HEK293 (cell line): Measurements from ENCODE around the gene ADAM23.

ENCODE experiments used
- CTCF ChIA-PET: fragments of 350-600 bp; formaldehyde crosslinking; extraction: SDS; loops from one replicate; lab custom pipeline; 2021; ENCODE audit warnings: antibody characterized with exemption; lab: Yijun Ruan, JAX
- POLR2A ChIA-PET: fragments of 300-600 bp; formaldehyde crosslinking; extraction: SDS; loops from one replicate; lab custom pipeline; 2020; ENCODE audit warnings: antibody characterized with exemption, inconsistent platforms; lab: Yijun Ruan, JAX
- H3K27ac ChIP-seq: fragments of 200-500 bp; sonication (Bioruptor generic); 2 replicates; pipeline ENCODE4 v1.5.1; 2014; ENCODE audit warnings: low read depth, low read length, control low read depth, inconsistent platforms; ENCODE audit errors: extremely low read depth
- H3K36me3 ChIP-seq, 2 experiments: fragments of 200-500 bp in 1 of 2; sonication (Bioruptor generic) in 1 of 2; 1 replicate in 1 of 2; 2 replicates in 1 of 2; pipeline ENCODE4 v1.5.1; 2014 to 2017; ENCODE audit warnings: inconsistent platforms in 2 of 2, low read length in 2 of 2; ENCODE audit not compliant: control insufficient read depth in 2 of 2, insufficient read depth in 1 of 2
- H3K4me1 ChIP-seq: fragments of 200-500 bp; sonication (Bioruptor generic); 2 replicates; pipeline ENCODE4 v1.5.1; 2014; ENCODE audit warnings: mild to moderate bottlenecking, low read length, inconsistent platforms; ENCODE audit not compliant: control insufficient read depth, insufficient read depth
- H3K4me3 ChIP-seq: 2 replicates; pipeline ENCODE4 v1.5.1; 2011; ENCODE audit warnings: low read depth, mild to moderate bottlenecking, control low read depth, low read length, moderate library complexity
- H3K9me3 ChIP-seq: fragments of 200-500 bp; sonication (Bioruptor generic); 2 replicates; pipeline ENCODE4 v1.5.1; 2014; ENCODE audit warnings: low read depth, low read length, inconsistent platforms; ENCODE audit not compliant: control insufficient read depth, insufficient read depth
- ATF2 ChIP-seq: fragments of 450-650 bp; formaldehyde crosslinking; IDR thresholded peaks from 2 replicates; pipeline ENCODE4 v1.5.1; 2016; ENCODE audit warnings: missing biosample characterization, missing genetic modification characterization, low read depth
- PRDM10 ChIP-seq: fragments of 450-650 bp; formaldehyde crosslinking; IDR thresholded peaks from 2 replicates; pipeline ENCODE4 v1.5.1; 2016; ENCODE audit warnings: missing biosample characterization, missing genetic modification characterization
- PRDM6 ChIP-seq: fragments of 450-650 bp; formaldehyde crosslinking; IDR thresholded peaks from 2 replicates; pipeline ENCODE4 v1.5.1; 2017; ENCODE audit warnings: missing biosample characterization, missing genetic modification characterization
- REPIN1 ChIP-seq: fragments of 450-650 bp; formaldehyde crosslinking; IDR thresholded peaks from 2 replicates; pipeline ENCODE4 v1.5.1; 2017; ENCODE audit warnings: missing biosample characterization, missing genetic modification characterization, low read depth
- ZFP69B ChIP-seq: fragments of 450-650 bp; formaldehyde crosslinking; IDR thresholded peaks from 2 replicates; pipeline ENCODE4 v1.5.1; 2016; ENCODE audit warnings: missing biosample characterization, missing genetic modification characterization
- ZNF114 ChIP-seq: fragments of 450-650 bp; formaldehyde crosslinking; IDR thresholded peaks from 2 replicates; pipeline ENCODE4 v1.5.0; 2017; ENCODE audit warnings: missing biosample characterization, missing genetic modification characterization
- ZNF184 ChIP-seq: fragments of 450-650 bp; IDR thresholded peaks from 2 replicates; pipeline ENCODE4 v1.5.1; 2018; ENCODE audit warnings: missing biosample characterization, mild to moderate bottlenecking, missing genetic modification characterization
- ZNF280D ChIP-seq: fragments of 450-650 bp; formaldehyde crosslinking; IDR thresholded peaks from 2 replicates; pipeline ENCODE4 v1.5.1; 2016; ENCODE audit warnings: missing biosample characterization, missing genetic modification characterization
- ZNF37A ChIP-seq: fragments of 450-650 bp; IDR thresholded peaks from 2 replicates; pipeline ENCODE4 v1.5.1; 2018; ENCODE audit warnings: missing biosample characterization, missing genetic modification characterization
- ZNF558 ChIP-seq: fragments of 450-650 bp; formaldehyde crosslinking; IDR thresholded peaks from 2 replicates; pipeline ENCODE4 v1.5.1; 2016; ENCODE audit warnings: missing biosample characterization, missing genetic modification characterization
- ZNF560 ChIP-seq: fragments of 450-650 bp; formaldehyde crosslinking; IDR thresholded peaks from 2 replicates; pipeline ENCODE4 v1.5.1; 2017; ENCODE audit warnings: missing biosample characterization, missing genetic modification characterization, borderline replicate concordance
- ZNF621 ChIP-seq: fragments of 450-650 bp; formaldehyde crosslinking; IDR thresholded peaks from 2 replicates; pipeline ENCODE4 v1.5.1; 2017; ENCODE audit warnings: missing biosample characterization, missing genetic modification characterization
- ZNF623 ChIP-seq: fragments of 450-650 bp; formaldehyde crosslinking; IDR thresholded peaks from 2 replicates; pipeline ENCODE4 v1.5.1; 2016; ENCODE audit warnings: missing biosample characterization, missing genetic modification characterization
- ZNF626 ChIP-seq: fragments of 450-650 bp; sonication (Bioruptor Pico); formaldehyde crosslinking; IDR thresholded peaks from 2 replicates; pipeline ENCODE4 v1.5.1; 2018; ENCODE audit warnings: missing biosample characterization, missing genetic modification characterization, inconsistent platforms
- ZNF660 ChIP-seq: fragments of 450-650 bp; IDR thresholded peaks from 2 replicates; pipeline ENCODE4 v1.5.1; 2018; ENCODE audit warnings: missing biosample characterization, mild to moderate bottlenecking, missing genetic modification characterization
- TF ChIP-seq, protein P1 (sequence below): fragments of 450-650 bp; formaldehyde crosslinking; IDR thresholded peaks from 2 replicates; pipeline ENCODE4 v1.5.1; 2017; ENCODE audit warnings: missing biosample characterization, missing genetic modification characterization
- TF ChIP-seq, protein P2 (sequence below): fragments of 450-650 bp; formaldehyde crosslinking; IDR thresholded peaks from 2 replicates; pipeline ENCODE4 v1.5.1; 2016; ENCODE audit warnings: missing biosample characterization, missing genetic modification characterization

ADAM23 gene

DNA sequence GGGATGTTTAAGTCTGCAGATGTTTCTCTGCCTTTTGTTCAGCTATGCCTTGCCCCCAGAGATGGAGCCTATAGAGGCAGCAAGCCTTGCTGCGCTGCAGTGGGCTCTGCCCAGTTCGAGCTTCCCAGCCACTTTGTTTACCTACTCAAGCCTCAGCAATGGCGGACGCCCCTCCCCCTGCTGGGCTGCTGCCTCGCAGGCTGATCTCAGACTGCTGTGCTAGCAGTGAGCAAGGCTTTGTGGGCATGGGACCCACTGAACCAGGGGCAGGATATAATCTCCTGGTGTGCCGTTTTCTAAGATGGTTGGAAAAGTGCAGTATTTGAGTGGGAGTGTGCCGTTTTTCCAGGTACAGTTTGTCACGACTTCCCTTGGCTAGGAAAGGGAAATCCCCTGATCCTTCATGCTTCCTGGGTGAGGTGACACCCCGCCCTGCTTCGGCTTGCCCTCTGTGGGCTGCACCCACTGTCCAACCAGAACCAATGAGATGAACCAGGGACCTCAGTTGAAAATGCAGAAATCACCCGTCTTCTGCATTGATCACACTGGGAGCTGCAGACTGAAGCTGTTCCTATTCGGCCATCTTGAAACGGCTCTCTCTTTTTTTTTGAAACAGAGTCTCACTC, 27.6 kb upstream of the ADAM23 start:
- CTCF ChIA-PET: interaction anchor here (0.6 kb wide), 1 partner anchor 318 kb away, joined by 3 read pairs; no protein-coding TSS in a partner anchor
- TF ChIP-seq ZNF560 (tag by site-specific recombination): no peak
- no peak for TF ChIP-seq PRDM6
- no peak for TF ChIP-seq ZNF623 (tag by site-specific recombination)
- no peak for TF ChIP-seq ZNF37A (tag by site-specific recombination)
- no peak for TF ChIP-seq ATF2 (tag by site-specific recombination)
- TF ChIP-seq, protein P1, sequence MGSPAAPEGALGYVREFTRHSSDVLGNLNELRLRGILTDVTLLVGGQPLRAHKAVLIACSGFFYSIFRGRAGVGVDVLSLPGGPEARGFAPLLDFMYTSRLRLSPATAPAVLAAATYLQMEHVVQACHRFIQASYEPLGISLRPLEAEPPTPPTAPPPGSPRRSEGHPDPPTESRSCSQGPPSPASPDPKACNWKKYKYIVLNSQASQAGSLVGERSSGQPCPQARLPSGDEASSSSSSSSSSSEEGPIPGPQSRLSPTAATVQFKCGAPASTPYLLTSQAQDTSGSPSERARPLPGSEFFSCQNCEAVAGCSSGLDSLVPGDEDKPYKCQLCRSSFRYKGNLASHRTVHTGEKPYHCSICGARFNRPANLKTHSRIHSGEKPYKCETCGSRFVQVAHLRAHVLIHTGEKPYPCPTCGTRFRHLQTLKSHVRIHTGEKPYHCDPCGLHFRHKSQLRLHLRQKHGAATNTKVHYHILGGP: no peak
- TF ChIP-seq ZNF558 (tag by site-specific recombination): no peak
- TF ChIP-seq ZNF114 (tag by site-specific recombination): no peak
- no peaks in the 10 kb centered on the region for H3K9me3 ChIP-seq
- no peaks in the 10 kb centered on the region for H3K4me1 ChIP-seq
- POLR2A ChIA-PET: no interaction called here
- H3K36me3 ChIP-seq: no peaks in the 10 kb centered on the region
- H3K27ac ChIP-seq: no peak overlapping the region
- H3K4me3 ChIP-seq: no peak overlapping the region

DNA sequence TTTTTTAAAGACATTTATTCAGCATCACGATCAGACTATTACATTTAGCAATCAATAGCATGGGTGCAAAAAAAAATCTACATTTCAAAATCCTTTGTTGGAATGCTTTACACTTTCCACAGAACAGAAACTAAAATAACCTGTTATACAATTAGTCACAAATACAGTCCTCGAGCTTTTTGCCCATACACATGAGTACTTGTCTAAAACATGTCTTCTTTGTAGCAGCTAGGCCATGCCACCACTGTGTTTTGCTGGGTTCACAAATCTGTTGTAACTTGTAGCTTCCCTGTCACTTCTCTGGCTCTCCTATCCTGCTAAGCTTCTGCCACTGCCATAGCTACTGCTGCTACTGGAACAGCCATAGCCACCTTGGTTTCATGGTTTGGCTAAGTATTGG, 24.4 kb upstream of the ADAM23 start:
- Histone ChIP-seq H3K9me3 (no peaks in the 10 kb centered on the region), H3K4me3 (no peak overlapping the region), H3K27ac (no peak overlapping the region), H3K4me1 (peaks cover 4% of the 10 kb centered on the region), H3K36me3 (no peaks in the 10 kb centered on the region)
- POLR2A ChIA-PET: no interaction called here
- no peak for TF ChIP-seq ZNF660 (tag by site-specific recombination)
- TF ChIP-seq, protein P2, sequence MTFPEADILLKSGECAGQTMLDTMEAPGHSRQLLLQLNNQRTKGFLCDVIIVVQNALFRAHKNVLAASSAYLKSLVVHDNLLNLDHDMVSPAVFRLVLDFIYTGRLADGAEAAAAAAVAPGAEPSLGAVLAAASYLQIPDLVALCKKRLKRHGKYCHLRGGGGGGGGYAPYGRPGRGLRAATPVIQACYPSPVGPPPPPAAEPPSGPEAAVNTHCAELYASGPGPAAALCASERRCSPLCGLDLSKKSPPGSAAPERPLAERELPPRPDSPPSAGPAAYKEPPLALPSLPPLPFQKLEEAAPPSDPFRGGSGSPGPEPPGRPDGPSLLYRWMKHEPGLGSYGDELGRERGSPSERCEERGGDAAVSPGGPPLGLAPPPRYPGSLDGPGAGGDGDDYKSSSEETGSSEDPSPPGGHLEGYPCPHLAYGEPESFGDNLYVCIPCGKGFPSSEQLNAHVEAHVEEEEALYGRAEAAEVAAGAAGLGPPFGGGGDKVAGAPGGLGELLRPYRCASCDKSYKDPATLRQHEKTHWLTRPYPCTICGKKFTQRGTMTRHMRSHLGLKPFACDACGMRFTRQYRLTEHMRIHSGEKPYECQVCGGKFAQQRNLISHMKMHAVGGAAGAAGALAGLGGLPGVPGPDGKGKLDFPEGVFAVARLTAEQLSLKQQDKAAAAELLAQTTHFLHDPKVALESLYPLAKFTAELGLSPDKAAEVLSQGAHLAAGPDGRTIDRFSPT: no peak
- TF ChIP-seq PRDM10 (tag by site-specific recombination): no peak
- no peak for TF ChIP-seq ZNF184 (tag by site-specific recombination)
- no peak for TF ChIP-seq ZNF621 (tag by site-specific recombination)
- TF ChIP-seq ZFP69B (tag by site-specific recombination): no peak
- no peak for TF ChIP-seq ZNF280D
- TF ChIP-seq ZNF626: no peak
- no peak for TF ChIP-seq REPIN1 (tag by site-specific recombination)
- CTCF ChIA-PET: interaction anchor here (0.6 kb wide), 1 partner anchor 106 kb away, joined by 6 read pairs; no protein-coding TSS in a partner anchor
